ENCODE data around the gene BBLN.

- no peak for TF ChIP-seq CTCF (conservative IDR thresholded peaks at IDR 0.05 in 1 of 2, IDR thresholded peaks at IDR 0.05 in 1 of 2; ENCODE audit: extremely low read depth in 1 of 2, insufficient read depth in 1 of 2, low read depth in 1 of 2, low read length in 2 of 2)
- TF ChIP-seq EZH2 (IDR thresholded peaks at IDR 0.05; ENCODE audit: borderline replicate concordance, low read length) = no peak
Measured at GRCh38 chr9:128144239-128145181, 15.6 kb upstream of the BBLN start.
